Measurements from ENCODE around the gene RPS2.

Gene RPS2

DNA sequence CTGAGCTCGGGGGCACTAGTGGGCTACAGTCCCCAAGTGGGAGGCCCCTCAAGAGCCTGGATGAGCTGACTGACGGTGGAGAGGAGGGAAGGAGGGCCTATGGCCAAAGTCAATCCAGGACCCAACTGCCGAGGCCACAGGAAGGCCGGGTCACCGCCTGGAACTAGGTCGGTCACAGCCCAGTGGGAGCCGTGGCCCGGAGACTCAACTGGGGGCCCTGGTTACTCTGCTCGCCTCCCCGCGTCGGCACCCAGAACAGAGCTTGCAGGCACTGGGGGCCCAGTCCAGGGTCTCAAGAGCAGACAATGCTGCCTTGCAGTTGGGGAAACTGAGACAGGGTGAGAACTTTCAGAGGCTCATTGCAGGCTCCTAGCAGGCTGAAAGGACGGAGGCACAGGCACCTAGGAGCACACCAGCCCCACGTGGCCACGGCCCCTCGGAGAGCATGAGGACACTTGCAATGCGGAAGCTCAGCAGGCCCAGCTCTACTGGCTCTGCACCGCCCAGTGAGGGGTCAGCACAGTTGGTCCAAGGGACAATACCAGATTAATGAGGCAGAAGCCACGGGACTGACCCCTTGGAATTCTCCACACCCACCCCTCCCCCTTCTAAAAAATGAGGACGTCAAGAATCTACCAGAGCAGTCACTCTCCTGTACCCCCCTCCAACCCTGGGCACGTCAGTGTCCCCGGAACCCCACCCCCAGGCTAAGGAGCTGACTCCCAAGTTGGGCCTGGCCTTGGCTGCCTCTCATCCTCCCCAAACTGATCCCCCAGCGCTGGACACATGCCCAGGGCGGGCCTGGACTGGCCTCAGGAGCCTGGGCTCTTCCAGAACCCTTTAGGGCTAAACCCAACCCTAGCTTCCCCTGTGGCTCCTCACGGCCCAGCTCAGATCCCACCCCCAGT, 48.6 kb downstream of the RPS2 start:
- Histone ChIP-seq H3K4me1 (ENCODE audit: control insufficient read depth, insufficient read depth, low read length, unreplicated experiment) (no peaks in the 10 kb centered on the region), H2AFZ (ENCODE audit: low read length, unreplicated experiment) (no peak overlapping the region), H3K4me3 (ENCODE audit: low read depth, low read length) (no peak overlapping the region), H3K79me2 (ENCODE audit: control insufficient read depth, insufficient read depth, low read length, unreplicated experiment) (no peaks in the 10 kb centered on the region), H3K27ac (ENCODE audit: low read depth, low read length) (no peak overlapping the region), H3K36me3 (ENCODE audit: insufficient read depth, low read length) (no peaks in the 10 kb centered on the region), H3K27me3 (ENCODE audit: insufficient read depth, low read length) (peaks cover 43% of the 10 kb centered on the region)

DNA sequence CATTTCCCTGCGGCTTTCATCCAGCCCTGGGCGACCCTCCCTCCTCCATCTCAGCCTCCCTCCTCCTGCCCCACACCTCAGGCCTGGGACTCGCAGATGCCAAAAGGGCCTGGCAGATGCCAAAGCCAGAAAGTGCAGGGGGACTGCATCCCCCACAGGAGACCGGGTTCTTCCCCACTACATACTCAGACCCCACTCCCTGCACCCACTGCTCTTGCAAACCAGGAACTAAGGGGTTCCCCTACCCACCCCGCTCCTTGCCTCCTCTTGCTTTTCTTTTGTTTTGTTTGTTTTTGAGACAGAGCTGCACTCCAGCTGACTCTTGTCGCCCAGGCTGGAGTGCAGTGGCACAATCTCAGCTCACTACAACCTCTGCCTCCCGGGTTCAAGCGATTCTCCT, 49.6 kb downstream of the RPS2 start:
- Histone ChIP-seq H3K4me1 (ENCODE audit: control insufficient read depth, insufficient read depth, low read length, unreplicated experiment) (no peaks in the 10 kb centered on the region), H2AFZ (ENCODE audit: low read length, unreplicated experiment) (no peak overlapping the region), H3K79me2 (ENCODE audit: control insufficient read depth, insufficient read depth, low read length, unreplicated experiment) (no peaks in the 10 kb centered on the region), H3K27me3 (ENCODE audit: insufficient read depth, low read length) (peaks cover 33% of the 10 kb centered on the region), H3K27ac (ENCODE audit: low read depth, low read length) (no peak overlapping the region), H3K4me3 (ENCODE audit: low read depth, low read length) (no peak overlapping the region), H3K36me3 (ENCODE audit: insufficient read depth, low read length) (no peaks in the 10 kb centered on the region)

DNA sequence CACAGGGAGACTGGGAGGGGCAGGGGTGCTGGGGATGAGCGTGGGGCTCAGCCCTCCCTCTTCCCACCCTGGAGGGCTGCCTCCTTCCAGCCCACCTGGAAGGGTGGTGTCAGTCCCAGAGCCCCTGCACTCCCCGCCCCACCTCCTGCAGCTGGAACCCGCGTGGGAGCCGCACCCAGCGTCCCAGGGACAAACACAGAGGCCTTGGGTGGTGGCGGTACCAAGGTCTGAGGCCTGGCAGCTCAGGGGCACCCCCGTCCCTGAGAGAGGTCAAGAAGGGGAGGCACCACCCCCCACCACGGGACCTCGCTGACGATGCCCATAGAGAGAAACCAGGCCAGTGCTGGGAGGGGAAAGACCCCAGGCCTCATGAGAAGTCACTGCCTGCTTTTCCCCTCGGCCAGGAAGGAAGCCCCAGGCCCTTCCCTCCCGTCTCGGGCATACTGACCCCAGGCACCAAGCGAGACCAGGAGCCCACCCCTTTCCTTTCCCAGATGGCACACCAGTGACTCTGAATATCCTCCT, 50.5 kb downstream of the RPS2 start:
- Histone ChIP-seq H3K4me1 (ENCODE audit: control insufficient read depth, insufficient read depth, low read length, unreplicated experiment) (no peaks in the 10 kb centered on the region), H2AFZ (ENCODE audit: low read length, unreplicated experiment) (no peak overlapping the region), H3K27ac (ENCODE audit: low read depth, low read length) (no peak overlapping the region)

DNA sequence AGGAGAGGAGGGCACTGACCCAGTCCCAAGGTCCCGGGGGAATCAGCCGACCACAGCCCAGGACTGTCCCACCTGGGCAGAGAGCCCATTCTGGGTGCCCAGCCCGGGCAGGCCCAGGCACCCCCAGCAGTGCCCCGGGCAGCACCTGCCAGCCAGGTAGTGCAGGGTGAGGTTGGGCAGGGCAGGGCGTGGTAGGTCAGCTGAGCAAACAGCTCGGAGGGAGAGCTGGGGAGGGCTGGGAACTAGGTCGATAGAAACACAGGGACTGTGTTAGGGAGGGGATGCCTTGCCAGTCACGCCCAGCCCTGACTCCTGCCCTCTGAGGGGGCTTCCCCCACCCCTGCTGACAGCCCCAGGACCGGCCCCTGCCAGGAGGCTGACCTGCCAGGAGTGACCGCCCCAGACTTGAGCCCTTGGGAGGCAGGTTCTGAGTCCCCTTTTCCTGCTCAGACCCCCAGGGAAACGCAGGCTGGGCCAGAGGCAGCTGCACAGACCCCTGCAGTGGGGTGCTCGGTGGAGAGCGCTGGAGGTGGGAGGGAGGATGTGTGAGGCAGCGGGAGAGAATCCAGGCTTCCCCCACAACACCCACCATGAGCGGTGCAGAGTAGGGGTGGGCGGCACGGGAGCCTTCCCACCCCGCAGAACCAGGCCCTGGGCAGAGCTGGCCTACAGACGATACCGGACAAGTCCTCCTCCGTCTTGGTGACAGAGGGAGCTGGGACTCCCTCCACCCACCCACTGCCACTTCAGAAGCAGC, 51.1 kb downstream of the RPS2 start:
- H3K27ac ChIP-seq (ENCODE audit: low read depth, low read length), result no peak overlapping the region
- peaks cover 18% of the 10 kb centered on the region for H3K27me3 ChIP-seq (ENCODE audit: insufficient read depth, low read length)
- no peak overlapping the region for H3K4me3 ChIP-seq (ENCODE audit: low read depth, low read length)
- no peaks in the 10 kb centered on the region for H3K36me3 ChIP-seq (ENCODE audit: insufficient read depth, low read length)
- no peaks in the 10 kb centered on the region for H3K79me2 ChIP-seq (ENCODE audit: control insufficient read depth, insufficient read depth, low read length, unreplicated experiment)
- no peaks in the 10 kb centered on the region for H3K4me1 ChIP-seq (ENCODE audit: control insufficient read depth, insufficient read depth, low read length, unreplicated experiment)
- no peak overlapping the region for H2AFZ ChIP-seq (ENCODE audit: low read length, unreplicated experiment)

More for the DNA sequence above, 50.5 kb downstream of the RPS2 start:
- H3K27me3 ChIP-seq (ENCODE audit: insufficient read depth, low read length), result peaks cover 24% of the 10 kb centered on the region
- no peaks in the 10 kb centered on the region for H3K79me2 ChIP-seq (ENCODE audit: control insufficient read depth, insufficient read depth, low read length, unreplicated experiment)
- no peaks in the 10 kb centered on the region for H3K36me3 ChIP-seq (ENCODE audit: insufficient read depth, low read length)
- no peak overlapping the region for H3K4me3 ChIP-seq (ENCODE audit: low read depth, low read length)

DNA sequence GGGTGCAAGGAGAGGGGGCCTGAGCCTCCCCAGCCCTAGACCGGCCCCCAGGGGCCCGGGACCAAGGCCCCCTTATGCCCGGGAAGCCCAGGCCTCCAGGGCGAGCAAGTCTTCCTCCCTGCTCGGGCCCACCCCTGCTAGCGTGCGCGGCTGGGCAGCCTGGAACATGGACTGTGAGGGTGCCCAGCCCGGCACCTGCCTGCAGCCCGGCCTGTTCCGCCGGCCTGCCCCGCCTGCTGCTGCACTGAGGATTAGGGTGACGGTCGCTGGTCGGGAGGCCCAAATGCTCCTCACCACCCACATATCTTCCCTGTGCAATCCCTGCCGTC, 52.4 kb downstream of the RPS2 start:
- peaks cover 10% of the 10 kb centered on the region for H3K27me3 ChIP-seq (ENCODE audit: insufficient read depth, low read length)
- no peaks in the 10 kb centered on the region for H3K4me1 ChIP-seq (ENCODE audit: control insufficient read depth, insufficient read depth, low read length, unreplicated experiment)
- no peak overlapping the region for H3K4me3 ChIP-seq (ENCODE audit: low read depth, low read length)
- H3K36me3 ChIP-seq (ENCODE audit: insufficient read depth, low read length), result no peaks in the 10 kb centered on the region
- H2AFZ ChIP-seq (ENCODE audit: low read length, unreplicated experiment), result no peak overlapping the region
- H3K79me2 ChIP-seq (ENCODE audit: control insufficient read depth, insufficient read depth, low read length, unreplicated experiment), result no peaks in the 10 kb centered on the region
- H3K27ac ChIP-seq (ENCODE audit: low read depth, low read length), result no peak overlapping the region

All from ACC112 (cell line).